HG03432 (cell line): ENCODE data around the gene SPSB4.

Source experiments
- ATAC-seq: cut with Tn5 transposase; IDR thresholded peaks from one replicate; pipeline ENCODE4 v1.9.1; 2021; ENCODE audit warnings: mild to moderate bottlenecking, moderate library complexity; ENCODE audit not compliant: unreplicated experiment

SPSB4 gene

GRCh38 chr3:141052201-141053069 is 1.3 kb downstream of the SPSB4 start:
- no peak for ATAC-seq

- no peak for ATAC-seq
Observed at GRCh38 chr3:141055136-141055535, 4.0 kb downstream of the SPSB4 start.

- ATAC-seq, result no peak
Observed at GRCh38 chr3:141055536-141056445, 4.6 kb downstream of the SPSB4 start.

- ATAC-seq, result no peak
Observed at GRCh38 chr3:141056751-141057171, 5.6 kb downstream of the SPSB4 start.

GRCh38 chr3:141057436-141057835 is 6.3 kb downstream of the SPSB4 start:
- no peak for ATAC-seq

GRCh38 chr3:141057946-141058800 is 7.0 kb downstream of the SPSB4 start:
- no peak for ATAC-seq

- no peak for ATAC-seq
Observed at GRCh38 chr3:141058996-141059395, 7.8 kb downstream of the SPSB4 start.

GRCh38 chr3:141059816-141060215 is 8.7 kb downstream of the SPSB4 start:
- ATAC-seq, result no peak

- ATAC-seq, result no peak
Observed at GRCh38 chr3:141060327-141060726, 9.2 kb downstream of the SPSB4 start.

GRCh38 chr3:141063831-141064230 is 12.7 kb downstream of the SPSB4 start:
- ATAC-seq, result no peak

GRCh38 chr3:141064255-141064926 is 13.2 kb downstream of the SPSB4 start:
- no peak for ATAC-seq

GRCh38 chr3:141065258-141065657 is 14.1 kb downstream of the SPSB4 start:
- ATAC-seq, result no peak

GRCh38 chr3:141065841-141066805 is 15.0 kb downstream of the SPSB4 start:
- ATAC-seq, result no peak

GRCh38 chr3:141067206-141067974 is 16.2 kb downstream of the SPSB4 start:
- ATAC-seq, result no peak

- ATAC-seq, result no peak
Observed at GRCh38 chr3:141070229-141070628, 19.1 kb downstream of the SPSB4 start.

GRCh38 chr3:141070727-141071357 is 19.7 kb downstream of the SPSB4 start:
- ATAC-seq, result no peak

- ATAC-seq, result no peak
Observed at GRCh38 chr3:141071681-141072260, 20.6 kb downstream of the SPSB4 start.

- no peak for ATAC-seq
Observed at GRCh38 chr3:141072950-141073349, 21.8 kb downstream of the SPSB4 start.
